Activated T-helper 17 cell treated with anti-CD3 and anti-CD28 coated beads, Interleukin-2, amount 50 U/mL, for 72 hours (primary cell): ENCODE results near the gene IGHMBP2. TPM values are rescaled to one million over a fixed set of nuclear protein-coding genes. Genes with fewer than 3 reads are reported as not detected.
"Not testable (repeated sequence)": the region's sequence is repeated elsewhere in the genome, so short reads cannot be mapped to it uniquely, and the experiment has no call there.

Experiments
- ATAC-seq: fragments of 150-1000 bp; cut with Tn5 transposase; replicated peaks from 2 replicates; pipeline ENCODE4 v1.10.0; 2021; ENCODE audit warnings: mild to moderate bottlenecking, moderate library complexity
- H3K27ac Mint-ChIP-seq: one replicate; pipeline ENCODE4 v1.8.0; 2022; ENCODE audit warnings: mixed read lengths
- H3K27me3 Mint-ChIP-seq: one replicate; pipeline ENCODE4 v1.8.0; 2022; ENCODE audit warnings: mixed read lengths
- H3K36me3 Mint-ChIP-seq: one replicate; pipeline ENCODE4 v1.8.0; 2022; ENCODE audit warnings: low read depth, mild to moderate bottlenecking, mixed read lengths
- H3K4me1 Mint-ChIP-seq: one replicate; pipeline ENCODE4 v1.8.0; 2022; ENCODE audit warnings: mixed read lengths
- H3K4me3 Mint-ChIP-seq: one replicate; pipeline ENCODE4 v1.8.0; 2022; ENCODE audit warnings: mild to moderate bottlenecking, mixed read lengths
- H3K9me3 Mint-ChIP-seq: one replicate; pipeline ENCODE4 v1.8.0; 2022; ENCODE audit warnings: mixed read lengths
- total RNA-seq, 2 donors: library from RNA; stranded (reverse); gene quantifications; one replicate each; pipeline ENCODE4 v1.2.3, GENCODE V29; 2022

The IGHMBP2 gene
- total RNA-seq: 10 to 100 TPM; 27.2 to 38.3 TPM

DNA sequence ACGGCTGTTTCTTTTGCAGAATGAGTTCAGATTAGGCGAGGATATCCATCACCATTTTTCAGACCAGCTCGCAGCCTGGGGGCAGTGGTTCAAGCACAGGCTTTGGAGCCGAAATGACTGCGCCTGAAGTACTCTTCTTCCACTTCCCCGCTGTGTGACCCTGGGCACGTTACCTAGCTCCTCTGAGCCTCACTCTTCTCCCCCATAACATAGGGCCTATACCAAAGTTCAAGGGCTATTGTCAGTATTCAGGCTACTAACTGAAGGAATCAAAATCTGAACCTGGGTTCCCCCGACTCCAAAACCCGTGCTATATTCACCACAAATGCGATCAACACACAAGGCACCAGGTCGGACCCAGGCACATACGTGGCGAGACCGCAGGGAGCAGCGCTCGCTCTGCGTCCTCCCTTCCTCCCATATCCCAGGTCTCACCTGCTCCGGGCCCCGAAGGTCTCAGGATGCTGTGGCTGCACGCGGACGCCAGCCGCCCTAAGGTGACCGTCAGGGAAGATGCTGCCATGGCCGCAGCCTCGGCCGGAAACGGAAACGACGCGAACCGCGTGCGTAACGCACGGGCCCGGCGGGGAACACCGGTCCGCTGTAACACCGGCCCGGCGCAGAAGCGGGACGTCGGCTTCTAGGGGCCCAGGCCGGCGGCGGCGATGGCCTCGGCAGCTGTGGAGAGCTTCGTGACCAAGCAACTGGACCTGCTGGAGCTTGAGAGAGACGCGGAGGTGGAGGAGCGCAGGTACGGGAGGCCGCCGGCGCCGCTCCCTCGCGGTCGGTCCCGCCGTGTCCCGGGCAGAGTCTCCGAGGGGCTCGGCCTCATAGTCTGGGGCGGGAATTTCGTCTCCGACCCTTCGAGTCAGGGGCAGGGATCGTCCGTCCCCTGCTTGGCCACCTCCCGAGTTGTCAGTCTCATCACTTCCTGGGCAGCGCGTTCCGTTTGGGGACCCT, at the start of gene IGHMBP2, which contains the start of gene MRPL21:
IGHMBP2 (plus strand) TSS at position 604 of the 960 bp plus-strand sequence; CDS start at position 666, 62 bp downstream.
MRPL21 (minus strand) TSS at position 545 of the 960 bp plus-strand sequence; CDS start at position 523, 22 bp downstream.
- Mint-ChIP-seq H3K4me1 (peaks cover 24% of the 10 kb centered on the region), H3K36me3 (peaks cover 63% of the 10 kb centered on the region), H3K27ac (peak within 1 kb of the TSS; percentile 97), H3K4me3 (peak within 1 kb of the TSS; percentile 97), H3K9me3 (no peaks in the 10 kb centered on the region), H3K27me3 (no peaks in the 10 kb centered on the region)
- ATAC-seq: peak; percentile 96

DNA sequence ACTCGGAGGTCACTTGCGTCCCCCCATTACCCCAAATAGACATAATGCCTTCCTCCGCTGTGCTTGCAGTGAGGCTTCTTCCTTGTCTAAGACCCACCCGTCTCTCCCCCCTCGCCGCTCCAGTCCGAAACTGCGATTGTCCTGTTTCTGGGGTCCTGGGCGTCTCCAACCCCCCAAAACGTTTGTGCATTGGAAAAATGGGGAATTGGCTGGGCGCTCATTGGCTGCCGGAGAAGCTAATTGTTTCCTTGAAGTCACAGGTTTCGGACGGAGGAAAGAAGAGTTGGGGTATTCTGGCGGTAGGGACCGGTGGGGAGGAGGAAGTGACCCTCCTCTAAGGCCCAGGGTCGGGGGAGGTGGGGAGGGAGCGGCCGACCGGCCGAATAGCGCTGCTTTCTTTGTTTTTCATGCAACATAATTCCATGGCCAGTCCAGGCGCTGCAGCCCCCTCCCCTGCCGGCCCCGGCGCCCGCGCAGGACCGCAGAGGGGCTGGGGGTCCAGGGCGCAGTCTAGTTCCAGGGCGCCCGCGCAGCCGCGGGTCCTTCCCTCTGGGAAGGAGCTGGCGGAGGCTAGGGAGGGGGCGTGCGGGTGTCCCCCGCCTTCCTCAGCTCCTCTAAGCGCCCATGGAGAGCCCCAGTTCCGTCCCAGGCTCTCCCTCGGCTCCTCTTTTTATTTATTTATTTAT, 49.3 kb upstream of the IGHMBP2 start:
- Mint-ChIP-seq H3K36me3 (no peaks in the 10 kb centered on the region), H3K4me3 (peak overlapping the region; percentile 38), H3K9me3 (no peaks in the 10 kb centered on the region), H3K4me1 (no peaks in the 10 kb centered on the region), H3K27ac (no peak overlapping the region), H3K27me3 (peaks cover 23% of the 10 kb centered on the region)
- ATAC-seq: no peak

DNA sequence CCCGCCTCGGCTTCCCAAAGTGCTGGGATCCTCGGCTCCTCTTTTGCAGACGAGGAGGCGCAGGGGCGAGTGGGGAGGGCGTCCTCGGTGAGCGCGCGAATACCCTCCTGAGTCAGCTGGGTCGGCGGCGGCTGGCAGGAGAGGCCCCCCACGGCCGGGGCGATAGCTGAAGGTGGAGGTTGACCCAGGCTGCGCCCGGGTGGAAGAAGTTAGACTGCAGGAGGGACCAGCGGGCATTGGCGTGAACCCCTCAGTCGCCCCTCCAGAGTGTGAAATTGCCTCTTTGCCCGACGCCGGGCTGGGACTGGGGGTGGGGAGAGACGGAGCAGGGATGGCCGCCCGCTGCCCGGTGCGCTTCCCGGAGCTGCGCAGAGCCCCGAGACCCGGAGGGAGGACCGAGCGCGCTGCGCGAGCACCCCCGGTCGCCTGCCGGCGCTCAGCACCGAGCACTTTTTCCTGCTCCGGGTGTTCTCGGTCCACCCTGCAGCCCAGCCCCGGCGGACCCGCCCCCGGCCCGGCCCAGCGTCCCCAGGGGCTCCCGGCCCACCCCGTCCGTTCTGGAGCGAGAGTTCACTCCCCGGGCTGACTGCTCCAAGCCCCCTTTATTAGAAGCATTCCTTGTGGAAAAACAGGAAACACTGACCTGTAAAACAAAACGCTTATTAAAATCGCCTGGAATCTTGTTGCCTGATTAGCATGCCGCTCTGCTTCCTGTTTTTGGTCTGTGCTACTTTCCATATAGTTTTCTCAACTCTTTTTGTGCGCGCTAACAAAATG, 48.3 kb upstream of the IGHMBP2 start:
- Mint-ChIP-seq H3K4me1 (no peaks in the 10 kb centered on the region), H3K9me3 (no peaks in the 10 kb centered on the region), H3K36me3 (no peaks in the 10 kb centered on the region), H3K4me3 (peak overlapping the region; percentile 44), H3K27me3 (peaks cover 23% of the 10 kb centered on the region), H3K27ac (no peak overlapping the region)
- ATAC-seq: no peak

DNA sequence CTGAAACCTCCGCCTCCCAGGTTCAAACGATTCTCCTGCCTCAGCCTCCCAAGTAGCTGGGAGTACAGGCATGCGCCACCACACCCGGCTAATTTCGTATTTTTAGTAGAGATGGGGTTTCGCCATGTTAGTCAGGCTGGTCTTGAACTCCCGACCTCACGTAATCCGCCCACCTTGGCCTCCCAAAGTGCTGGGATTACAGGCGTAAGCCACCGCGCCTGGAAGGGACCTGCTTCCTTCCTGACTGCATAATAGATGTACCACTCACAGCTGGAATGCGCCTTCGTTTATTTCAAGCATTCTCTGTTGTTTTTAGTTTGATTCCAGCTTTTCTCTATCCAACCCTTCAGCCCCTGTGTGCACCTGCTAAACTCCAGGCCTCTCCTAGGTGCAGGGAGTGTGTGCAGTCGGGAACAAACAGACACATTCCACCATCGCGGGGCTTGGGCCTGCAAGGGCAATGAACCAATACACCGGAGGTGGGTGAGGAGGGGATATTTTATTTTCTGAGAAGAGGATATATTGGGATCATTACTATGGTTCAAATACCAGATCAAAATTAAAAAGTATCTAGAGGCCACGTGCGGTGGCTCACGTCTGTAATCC, 47.2 kb upstream of the IGHMBP2 start:
- not testable (repeated sequence) for H3K36me3 Mint-ChIP-seq, H3K9me3 Mint-ChIP-seq, ATAC-seq, H3K27ac Mint-ChIP-seq, H3K4me1 Mint-ChIP-seq
- Mint-ChIP-seq H3K4me3 (peak overlapping the region; percentile 44), H3K27me3 (peaks cover 23% of the 10 kb centered on the region)

DNA sequence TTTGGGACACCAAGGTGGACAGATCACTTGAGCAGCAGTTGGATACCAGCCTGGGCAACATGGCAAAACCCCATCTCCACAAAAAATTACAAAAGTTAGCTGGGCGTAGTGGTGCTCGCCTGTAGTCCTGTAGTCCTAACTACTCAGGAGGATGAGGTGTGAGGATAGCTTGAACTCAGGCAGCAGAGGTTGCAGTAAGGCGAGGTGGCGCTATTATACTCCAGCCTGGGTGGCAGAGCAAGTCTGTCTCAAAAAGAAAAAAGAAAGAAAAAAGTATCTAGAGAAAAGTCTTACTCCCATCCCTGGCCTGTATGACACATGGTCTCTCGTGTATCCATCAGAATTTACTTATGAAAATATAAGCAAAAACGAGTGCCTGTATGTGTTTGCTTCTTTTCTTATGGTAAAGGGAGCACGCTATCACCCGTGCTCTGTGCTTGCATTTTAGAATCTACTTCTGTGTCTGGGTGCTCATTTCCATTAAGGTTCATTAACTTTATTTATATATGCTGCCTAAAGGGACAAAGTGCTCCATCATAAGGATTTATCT, 46.6 kb upstream of the IGHMBP2 start:
- Mint-ChIP-seq H3K4me3 (no peak overlapping the region), H3K36me3 (no peaks in the 10 kb centered on the region), H3K27me3 (peaks cover 23% of the 10 kb centered on the region), H3K4me1 (no peaks in the 10 kb centered on the region), H3K27ac (no peak overlapping the region), H3K9me3 (no peaks in the 10 kb centered on the region)
- ATAC-seq: no peak

DNA sequence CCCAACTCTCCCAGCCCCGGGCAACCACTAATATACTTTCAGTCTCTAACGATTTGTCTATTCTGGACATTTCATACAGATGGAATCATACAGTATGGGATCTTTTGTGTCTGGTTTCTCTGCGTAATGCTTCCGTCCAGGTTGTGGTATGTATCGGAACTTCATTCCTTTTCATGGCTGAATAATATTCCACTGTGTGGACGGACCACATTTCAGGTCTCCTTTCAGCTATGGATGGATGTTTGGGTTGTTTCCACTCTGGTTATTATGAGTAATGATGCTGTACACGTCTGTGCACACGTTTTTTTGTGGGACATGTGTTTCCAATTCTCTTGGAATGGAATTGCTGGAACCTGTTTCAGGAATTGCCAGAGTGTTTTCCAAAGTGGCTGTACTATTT, 44.6 kb upstream of the IGHMBP2 start:
- no peaks in the 10 kb centered on the region for H3K9me3 Mint-ChIP-seq
- ATAC-seq: no peak
- no peaks in the 10 kb centered on the region for H3K4me1 Mint-ChIP-seq
- no peak overlapping the region for H3K4me3 Mint-ChIP-seq
- H3K36me3 Mint-ChIP-seq: no peaks in the 10 kb centered on the region
- peaks cover 10% of the 10 kb centered on the region for H3K27me3 Mint-ChIP-seq
- no peak overlapping the region for H3K27ac Mint-ChIP-seq

DNA sequence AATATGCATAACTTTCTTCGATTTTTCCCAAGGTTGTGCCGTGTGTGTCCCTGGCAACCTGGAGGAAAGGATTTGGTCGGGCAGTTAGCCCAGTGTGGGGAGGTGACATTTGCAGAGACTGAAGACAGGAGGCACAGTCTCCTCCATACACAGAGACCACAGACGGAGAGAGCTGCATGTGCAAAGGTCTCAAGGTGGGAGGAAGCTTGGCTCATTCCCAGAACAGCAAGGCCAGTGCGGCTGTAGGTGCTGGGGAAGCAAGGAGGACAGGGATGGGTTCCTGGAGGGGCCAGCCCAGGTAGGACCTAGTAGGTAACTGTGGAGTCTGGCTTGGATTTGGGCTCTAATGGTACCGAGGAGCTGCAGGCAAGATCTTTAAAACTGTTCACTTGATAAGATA, 41.3 kb upstream of the IGHMBP2 start:
- no peak for ATAC-seq
- Mint-ChIP-seq H3K27me3 (no peaks in the 10 kb centered on the region), H3K9me3 (no peaks in the 10 kb centered on the region), H3K4me1 (no peaks in the 10 kb centered on the region), H3K4me3 (no peak overlapping the region), H3K27ac (no peak overlapping the region), H3K36me3 (no peaks in the 10 kb centered on the region)

DNA sequence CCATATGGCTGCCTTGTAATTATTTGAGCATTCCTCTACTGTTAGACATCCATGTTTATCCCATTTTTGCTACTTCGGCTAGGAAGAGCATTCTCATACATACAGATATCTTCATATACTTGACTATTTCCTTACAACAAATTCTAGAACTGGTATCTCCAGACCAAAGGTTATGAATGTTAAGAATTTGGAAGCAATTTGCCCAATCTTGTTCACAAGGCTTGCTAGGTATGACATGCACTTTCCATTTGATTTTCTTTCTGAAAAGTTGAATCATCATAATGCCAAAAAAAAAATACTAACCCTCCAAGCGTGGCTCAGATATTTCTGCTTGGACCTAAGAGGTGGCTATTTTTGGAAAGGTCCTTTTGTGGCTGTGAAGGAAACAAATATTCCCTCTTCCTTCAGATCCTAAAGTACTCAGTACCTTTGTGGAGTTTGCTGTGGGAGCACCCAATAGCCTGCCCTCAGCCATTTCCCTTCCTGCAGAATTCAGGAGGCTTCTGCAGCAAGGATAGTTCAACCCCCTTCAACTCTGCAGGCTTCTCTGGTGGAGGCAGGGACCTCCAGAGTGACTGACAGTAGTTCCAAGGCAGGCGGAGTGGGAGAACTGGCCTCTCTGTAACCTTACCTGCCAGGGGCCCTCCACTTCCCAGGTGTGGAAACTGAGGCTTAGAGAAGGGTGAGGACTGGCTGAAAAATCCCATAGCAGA, 40.0 kb upstream of the IGHMBP2 start:
- Mint-ChIP-seq H3K27me3 (peaks cover 3% of the 10 kb centered on the region), H3K4me3 (no peak overlapping the region), H3K27ac (no peak overlapping the region), H3K36me3 (no peaks in the 10 kb centered on the region), H3K4me1 (no peaks in the 10 kb centered on the region), H3K9me3 (no peaks in the 10 kb centered on the region)
- ATAC-seq: no peak

DNA sequence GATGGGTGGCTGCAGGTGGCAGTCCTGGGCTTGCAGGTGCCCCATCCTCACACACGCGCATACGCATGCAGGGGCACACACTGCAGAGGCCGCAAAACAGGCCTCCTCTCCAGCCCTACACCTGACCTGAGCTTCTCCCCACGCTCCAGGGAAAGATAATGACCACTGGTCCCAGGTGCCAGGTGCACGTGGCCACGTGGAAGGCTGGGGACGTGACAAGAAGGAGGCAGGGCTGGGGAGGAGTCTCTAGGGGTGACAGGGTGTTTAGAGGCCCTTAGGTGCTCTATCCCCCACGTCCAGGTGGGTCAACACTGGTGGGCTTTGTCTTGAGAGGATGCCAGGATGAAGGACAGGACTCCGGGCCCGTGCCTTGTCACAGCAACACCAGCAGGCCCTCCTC, 38.5 kb upstream of the IGHMBP2 start:
- Mint-ChIP-seq H3K27me3 (peaks cover 14% of the 10 kb centered on the region), H3K36me3 (no peaks in the 10 kb centered on the region), H3K4me3 (no peak overlapping the region), H3K9me3 (no peaks in the 10 kb centered on the region), H3K4me1 (peaks cover 6% of the 10 kb centered on the region), H3K27ac (no peak overlapping the region)
- ATAC-seq: no peak

DNA sequence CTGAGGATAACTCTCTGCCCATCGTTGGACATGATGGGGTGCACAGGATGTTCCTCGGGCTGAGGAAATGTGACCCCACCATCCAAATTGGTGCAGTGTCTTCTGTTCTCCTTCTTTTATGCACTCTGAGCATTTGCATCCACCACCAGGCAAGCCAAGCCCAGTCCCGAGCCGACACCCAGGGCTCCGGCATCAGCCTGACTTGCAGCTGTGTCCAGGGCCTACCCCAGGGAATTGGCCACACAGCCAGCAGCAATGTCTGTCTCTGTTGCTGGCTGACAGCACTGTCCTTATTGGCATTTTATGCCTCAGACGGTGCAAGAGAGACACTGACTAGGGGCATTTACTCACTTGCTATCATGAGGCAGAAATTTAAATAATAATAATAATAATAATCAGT, 36.6 kb upstream of the IGHMBP2 start:
- Mint-ChIP-seq H3K27ac (no peak overlapping the region), H3K27me3 (peaks cover 14% of the 10 kb centered on the region), H3K4me1 (peaks cover 6% of the 10 kb centered on the region), H3K36me3 (no peaks in the 10 kb centered on the region), H3K9me3 (no peaks in the 10 kb centered on the region), H3K4me3 (no peak overlapping the region)
- ATAC-seq: no peak

DNA sequence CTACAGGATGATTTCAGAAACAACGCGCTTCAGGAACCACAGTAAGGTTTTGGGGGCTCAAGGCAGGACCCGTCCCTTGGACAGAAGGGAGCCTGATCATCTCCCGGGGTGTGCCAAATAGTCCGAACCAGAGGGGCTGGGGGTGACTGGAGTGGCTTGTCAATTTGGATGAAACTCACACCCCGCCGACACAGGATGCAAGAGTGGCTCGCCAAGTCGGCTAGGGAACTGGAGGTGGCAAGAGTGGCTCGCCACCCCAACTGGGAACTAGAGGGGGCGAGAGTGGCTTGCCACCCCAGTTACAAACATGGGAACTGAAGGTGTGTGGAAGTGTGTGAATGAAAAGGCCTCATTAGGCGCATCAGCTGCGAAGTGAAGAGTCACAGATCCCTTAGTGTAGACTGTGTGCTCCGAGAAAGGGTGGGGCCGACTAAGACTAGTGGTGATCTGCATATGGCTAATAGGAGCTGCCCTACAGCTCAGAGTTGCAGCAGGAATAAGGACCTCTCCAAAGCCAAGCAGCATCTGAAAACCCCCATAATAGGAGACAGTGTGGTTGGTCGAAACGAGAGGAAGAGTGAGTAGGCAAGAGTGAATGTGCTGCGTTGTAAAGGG, 35.4 kb upstream of the IGHMBP2 start:
- H3K27me3 Mint-ChIP-seq: peaks cover 14% of the 10 kb centered on the region
- H3K27ac Mint-ChIP-seq: no peak overlapping the region

DNA sequence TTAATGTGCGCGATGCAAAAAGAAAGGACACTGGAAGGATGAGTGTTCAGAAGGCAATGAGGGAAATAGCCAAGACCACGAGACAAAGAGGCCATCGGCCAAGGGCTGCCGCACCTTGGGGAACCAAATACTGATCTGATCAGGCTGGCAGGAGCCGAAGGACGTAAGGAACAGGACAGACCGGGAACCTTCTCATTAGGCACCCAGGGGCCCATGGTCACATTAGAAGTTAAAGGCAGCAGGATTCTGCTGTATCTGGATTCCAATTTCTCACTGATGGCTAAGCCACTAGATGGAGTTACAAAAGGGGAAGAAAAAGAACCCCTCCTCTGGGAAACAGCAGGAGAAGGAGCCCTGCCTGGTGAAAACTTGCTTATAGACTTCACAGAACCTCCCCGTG, 33.2 kb upstream of the IGHMBP2 start:
- peak overlapping the region; percentile 58 for H3K4me3 Mint-ChIP-seq
- ATAC-seq: no peak
- no peak overlapping the region for H3K27ac Mint-ChIP-seq
- H3K36me3 Mint-ChIP-seq: no peaks in the 10 kb centered on the region
- no peaks in the 10 kb centered on the region for H3K9me3 Mint-ChIP-seq
- peaks cover 14% of the 10 kb centered on the region for H3K27me3 Mint-ChIP-seq
- peaks cover 6% of the 10 kb centered on the region for H3K4me1 Mint-ChIP-seq

More for the DNA sequence above, 35.4 kb upstream of the IGHMBP2 start:
- Mint-ChIP-seq H3K36me3 (no peaks in the 10 kb centered on the region), H3K9me3 (no peaks in the 10 kb centered on the region), H3K4me3 (no peak overlapping the region), H3K4me1 (peaks cover 6% of the 10 kb centered on the region)
- no peak for ATAC-seq
